Measurements from ENCODE around the gene ANKRD23. TPM values are rescaled to one million over a fixed set of nuclear protein-coding genes. Genes with fewer than 3 reads are reported as not detected.
A peak's percentile ranks its signal among the peaks of the same experiment; 100 is the strongest.

ANKRD23 gene
- polyA plus RNA-seq, 1 donor from 2014 or later, result 12.1 TPM

- Histone ChIP-seq H3K27ac (ENCODE audit: low read length) (peak overlapping the region; percentile 90), H3K9ac (ENCODE audit: low read length) (peak overlapping the region; percentile 98), H3F3A (ENCODE audit: insufficient read depth, low read length, poor library complexity, severe bottlenecking) (no peaks in the 10 kb centered on the region), H3K9me3 (ENCODE audit: low read length) (no peaks in the 10 kb centered on the region), H3K36me3 (ENCODE audit: insufficient read depth, low read length) (no peaks in the 10 kb centered on the region), H3K27me3 (ENCODE audit: insufficient read depth, low read depth, low read length) (no peaks in the 10 kb centered on the region), H3K4me3 (ENCODE audit: low read length) (peak overlapping the region; percentile 94), H3K4me2 (ENCODE audit: low read length) (peak overlapping the region; percentile 88), H4K20me1 (ENCODE audit: insufficient read depth) (peaks cover 16% of the 10 kb centered on the region), H3K79me2 (replicated peaks; ENCODE audit: insufficient read depth, low read length) (peaks cover 34% of the 10 kb centered on the region), H3K9me2 (ENCODE audit: insufficient read depth, low read length) (no peaks in the 10 kb centered on the region), H2AFZ (ENCODE audit: low read depth, low read length) (peak overlapping the region; percentile 56)
- peak; percentile 71 for TF ChIP-seq POLR2AphosphoS5 (IDR thresholded peaks at IDR 0.05)
- TF ChIP-seq TAF1 (IDR thresholded peaks at IDR 0.05; ENCODE audit: low read depth), result peak; percentile 59
- peak; percentile 26 for TF ChIP-seq EP300 (conservative IDR thresholded peaks at IDR 0.05; ENCODE audit: poor library complexity, severe bottlenecking)
- TF ChIP-seq EZH2 (IDR thresholded peaks at IDR 0.05; ENCODE audit: borderline replicate concordance, insufficient read depth, low read length, poor library complexity, severe bottlenecking), result no peak
- no peak for TF ChIP-seq RAD21 (conservative IDR thresholded peaks at IDR 0.05)
- TF ChIP-seq SMC3 (conservative IDR thresholded peaks at IDR 0.05; ENCODE audit: poor library complexity), result peak; percentile 31
- TF ChIP-seq REST (IDR thresholded peaks at IDR 0.05; ENCODE audit: borderline replicate concordance), result peak; percentile 68
- no peak for TF ChIP-seq MXI1 (conservative IDR thresholded peaks at IDR 0.05; ENCODE audit: poor library complexity, severe bottlenecking)
- peak; percentile 72 for TF ChIP-seq CTCF (IDR thresholded peaks at IDR 0.05; ENCODE audit: poor library complexity, severe bottlenecking)
These were observed 24.9 kb upstream of the ANKRD23 start for GRCh38 chr2:96868555-96869280.

- TF ChIP-seq TAF1 (IDR thresholded peaks at IDR 0.05; ENCODE audit: low read depth) (no peak), RAD21 (conservative IDR thresholded peaks at IDR 0.05) (no peak), SMC3 (conservative IDR thresholded peaks at IDR 0.05; ENCODE audit: poor library complexity) (no peak), CTCF (IDR thresholded peaks at IDR 0.05; ENCODE audit: poor library complexity, severe bottlenecking) (no peak), REST (IDR thresholded peaks at IDR 0.05; ENCODE audit: borderline replicate concordance) (no peak), EZH2 (IDR thresholded peaks at IDR 0.05; ENCODE audit: borderline replicate concordance, insufficient read depth, low read length, poor library complexity, severe bottlenecking) (no peak), MXI1 (conservative IDR thresholded peaks at IDR 0.05; ENCODE audit: poor library complexity, severe bottlenecking) (no peak), EP300 (conservative IDR thresholded peaks at IDR 0.05; ENCODE audit: poor library complexity, severe bottlenecking) (no peak), POLR2AphosphoS5 (IDR thresholded peaks at IDR 0.05) (no peak)
- Histone ChIP-seq H3K9me2 (ENCODE audit: insufficient read depth, low read length) (no peaks in the 10 kb centered on the region), H2AFZ (ENCODE audit: low read depth, low read length) (peak overlapping the region; percentile 56), H3K9ac (ENCODE audit: low read length) (peak overlapping the region; percentile 98), H3K9me3 (ENCODE audit: low read length) (no peaks in the 10 kb centered on the region), H3F3A (ENCODE audit: insufficient read depth, low read length, poor library complexity, severe bottlenecking) (no peaks in the 10 kb centered on the region), H3K79me2 (replicated peaks; ENCODE audit: insufficient read depth, low read length) (peaks cover 34% of the 10 kb centered on the region), H3K36me3 (ENCODE audit: insufficient read depth, low read length) (no peaks in the 10 kb centered on the region), H3K4me3 (ENCODE audit: low read length) (peak overlapping the region; percentile 94), H3K4me2 (ENCODE audit: low read length) (peak overlapping the region; percentile 88), H4K20me1 (ENCODE audit: insufficient read depth) (peaks cover 16% of the 10 kb centered on the region), H3K27ac (ENCODE audit: low read length) (peak overlapping the region; percentile 90), H3K27me3 (ENCODE audit: insufficient read depth, low read depth, low read length) (no peaks in the 10 kb centered on the region)
These were observed 24.1 kb upstream of the ANKRD23 start for GRCh38 chr2:96867756-96868554.
